Smooth muscle cell (in vitro differentiated cells): ENCODE measurements around the gene FLNC. TPM values are rescaled to one million over a fixed set of nuclear protein-coding genes. Genes with fewer than 3 reads are reported as not detected.

Source experiments
- DNase-seq: peaks from one replicate; lab custom pipeline; 2025; ENCODE audit not compliant: unreplicated experiment; lab: John Stamatoyannopoulos, UW
- H2AFZ ChIP-seq: fragments of 200-600 bp; sonication (generic); 2 replicates; pipeline ENCODE4 v1.6.0; 2016; ENCODE audit warnings: antibody characterized with exemption, low read depth, mild to moderate bottlenecking
- H3F3A ChIP-seq: fragments of 200-600 bp; sonication (generic); 2 replicates; pipeline ENCODE4 v1.6.0; 2017; ENCODE audit warnings: antibody characterized with exemption, low read depth
- H3K27ac ChIP-seq: fragments of 200-600 bp; sonication (generic); 2 replicates; pipeline ENCODE4 v1.5.1; 2016; ENCODE audit warnings: low read depth, mild to moderate bottlenecking
- H3K27me3 ChIP-seq: fragments of 200-600 bp; sonication (generic); 2 replicates; pipeline ENCODE4 v1.6.1; 2016; ENCODE audit warnings: low read depth, mild to moderate bottlenecking
- H3K36me3 ChIP-seq: fragments of 200-600 bp; sonication (generic); 2 replicates; pipeline ENCODE4 v1.5.1; 2016; ENCODE audit warnings: low read depth
- H3K4me1 ChIP-seq: fragments of 200-600 bp; sonication (generic); 2 replicates; pipeline ENCODE4 v1.5.1; 2016; ENCODE audit warnings: low read depth
- H3K4me2 ChIP-seq: fragments of 200-600 bp; sonication (generic); 2 replicates; pipeline ENCODE4 v1.6.0; 2016; ENCODE audit warnings: mild to moderate bottlenecking
- H3K4me3 ChIP-seq: fragments of 200-600 bp; sonication (generic); 2 replicates; pipeline ENCODE4 v1.5.1; 2016; ENCODE audit warnings: mild to moderate bottlenecking
- H3K79me2 ChIP-seq: fragments of 200-600 bp; sonication (generic); 2 replicates; pipeline ENCODE4 v1.6.0; 2016; ENCODE audit warnings: low read depth, mild to moderate bottlenecking
- H3K9ac ChIP-seq: fragments of 200-600 bp; sonication (generic); 2 replicates; pipeline ENCODE4 v1.6.0; 2016; ENCODE audit warnings: low read depth
- H3K9me3 ChIP-seq: fragments of 200-600 bp; sonication (generic); replicated peaks from 2 replicates; pipeline ENCODE4 v1.5.1; 2016; ENCODE audit warnings: low read depth
- H4K20me1 ChIP-seq: fragments of 200-600 bp; sonication (generic); 2 replicates; pipeline ENCODE4 v1.6.0; 2016; ENCODE audit warnings: low read depth
- WGBS: methylation state at CpG from one replicate; pipeline ENCODE4 v1.1.7; 2016; ENCODE audit warnings: low lambda C conversion rate; 5-methylcytosine and 5-hydroxymethylcytosine counted together
- polyA plus RNA-seq: library from polyadenylated mRNA; unstranded; fragments of >200 nt; fragmentation: Nextera tagmentation; extraction: Ambion mirVana; gene quantifications from 2 replicates; pipeline ENCODE4 v1.2.1, GENCODE V29; 2016
- total RNA-seq: library from RNA; depleted of rRNA; stranded (reverse); fragments of >200 nt; gene quantifications from 2 replicates; pipeline ENCODE4 v1.2.3, GENCODE V29; 2014
- TF ChIP-seq, protein P1 (sequence below): fragments of 200-600 bp; sonication (generic); IDR thresholded peaks from 2 replicates; pipeline ENCODE4 v1.5.1; 2017; ENCODE audit warnings: borderline replicate concordance, mild to moderate bottlenecking, antibody characterized with exemption; ENCODE audit not compliant: insufficient read depth, poor library complexity, severe bottlenecking

FLNC gene
- total and polyA plus RNA-seq, 2 experiments from 2014 or later = 31.7 to 34.2 TPM

DNA sequence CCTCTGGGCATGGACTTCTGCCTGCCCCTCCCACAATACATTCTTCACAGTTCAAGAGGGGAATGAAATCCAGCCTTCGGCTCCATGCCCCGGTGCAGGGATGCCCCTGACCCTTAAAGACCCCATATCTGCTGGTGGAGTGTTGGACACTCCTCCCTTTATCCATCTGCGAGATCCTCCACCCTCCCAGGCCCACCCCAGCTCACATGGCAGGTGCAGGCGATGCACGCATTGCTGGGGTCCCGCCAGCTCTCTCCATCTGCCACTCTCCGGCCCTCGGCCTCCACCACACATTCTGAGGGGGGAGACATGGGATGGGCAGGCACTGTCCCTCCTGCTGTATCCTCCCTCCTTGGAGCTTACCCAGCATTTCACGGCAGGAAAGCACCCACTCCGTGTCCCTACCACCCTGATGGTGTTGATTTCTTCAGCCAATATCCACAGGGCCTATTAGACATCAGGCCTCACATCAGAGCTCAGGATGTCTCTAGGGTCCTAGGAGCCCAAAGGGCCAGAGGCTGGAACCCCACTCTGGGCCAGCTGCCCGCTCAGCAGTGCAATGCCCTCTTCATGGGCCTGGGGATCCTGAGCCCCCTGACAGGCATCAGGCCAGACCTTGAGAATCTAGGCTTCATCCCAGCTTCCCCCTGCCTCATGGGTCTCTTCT is 50.7 kb downstream of the FLNC start:
- Histone ChIP-seq H3K36me3 (no peaks in the 10 kb centered on the region), H3K79me2 (no peaks in the 10 kb centered on the region), H3K9ac (no peak overlapping the region), H3K9me3 (no peaks in the 10 kb centered on the region), H3K4me2 (no peak overlapping the region), H4K20me1 (no peaks in the 10 kb centered on the region), H3K27me3 (no peaks in the 10 kb centered on the region), H3F3A (no peaks in the 10 kb centered on the region), H3K27ac (no peak overlapping the region), H3K4me3 (no peak overlapping the region), H2AFZ (no peak overlapping the region), H3K4me1 (no peaks in the 10 kb centered on the region)
- DNase-seq = no peak
- WGBS = 88% methylated on average over 11 of the region's 11 CpGs
- TF ChIP-seq, protein P1, sequence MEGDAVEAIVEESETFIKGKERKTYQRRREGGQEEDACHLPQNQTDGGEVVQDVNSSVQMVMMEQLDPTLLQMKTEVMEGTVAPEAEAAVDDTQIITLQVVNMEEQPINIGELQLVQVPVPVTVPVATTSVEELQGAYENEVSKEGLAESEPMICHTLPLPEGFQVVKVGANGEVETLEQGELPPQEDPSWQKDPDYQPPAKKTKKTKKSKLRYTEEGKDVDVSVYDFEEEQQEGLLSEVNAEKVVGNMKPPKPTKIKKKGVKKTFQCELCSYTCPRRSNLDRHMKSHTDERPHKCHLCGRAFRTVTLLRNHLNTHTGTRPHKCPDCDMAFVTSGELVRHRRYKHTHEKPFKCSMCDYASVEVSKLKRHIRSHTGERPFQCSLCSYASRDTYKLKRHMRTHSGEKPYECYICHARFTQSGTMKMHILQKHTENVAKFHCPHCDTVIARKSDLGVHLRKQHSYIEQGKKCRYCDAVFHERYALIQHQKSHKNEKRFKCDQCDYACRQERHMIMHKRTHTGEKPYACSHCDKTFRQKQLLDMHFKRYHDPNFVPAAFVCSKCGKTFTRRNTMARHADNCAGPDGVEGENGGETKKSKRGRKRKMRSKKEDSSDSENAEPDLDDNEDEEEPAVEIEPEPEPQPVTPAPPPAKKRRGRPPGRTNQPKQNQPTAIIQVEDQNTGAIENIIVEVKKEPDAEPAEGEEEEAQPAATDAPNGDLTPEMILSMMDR = no peak

DNA sequence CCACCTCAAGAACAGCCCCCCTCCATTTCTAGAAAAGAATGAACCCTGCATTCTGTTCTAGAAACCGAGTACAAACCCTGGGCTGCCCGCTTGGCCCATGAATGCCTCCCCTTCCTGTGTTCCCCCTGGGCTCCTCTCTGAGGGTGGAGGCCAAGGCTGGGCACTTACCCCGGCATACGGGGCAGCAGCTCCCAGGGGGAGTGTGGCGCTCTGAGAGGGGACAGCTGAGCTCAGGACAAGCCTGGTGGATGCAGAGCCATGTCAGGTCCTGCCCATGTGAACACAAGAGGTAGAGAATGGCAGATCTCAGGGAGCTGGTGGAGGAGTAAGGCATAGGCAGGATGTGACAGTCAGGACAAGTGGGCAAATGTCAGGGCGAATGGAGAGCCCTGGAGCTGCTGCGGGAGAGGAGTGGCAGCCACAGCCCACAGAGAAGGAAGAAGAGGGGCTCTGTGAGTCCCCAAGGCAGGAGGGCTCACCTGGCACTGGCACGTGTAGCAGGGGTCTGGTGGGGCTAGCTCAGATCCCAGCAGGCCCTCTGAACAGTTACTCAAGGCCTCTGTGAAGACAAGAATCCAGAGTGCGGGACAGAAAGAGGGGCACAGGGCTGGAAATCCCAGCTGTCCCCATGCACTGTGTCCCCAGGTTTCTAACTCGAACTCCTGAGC is 51.4 kb downstream of the FLNC start:
- Histone ChIP-seq H4K20me1 (no peaks in the 10 kb centered on the region), H3F3A (no peaks in the 10 kb centered on the region), H3K4me1 (no peaks in the 10 kb centered on the region), H2AFZ (no peak overlapping the region), H3K4me2 (no peak overlapping the region), H3K27ac (no peak overlapping the region), H3K4me3 (no peak overlapping the region), H3K27me3 (no peaks in the 10 kb centered on the region), H3K79me2 (no peaks in the 10 kb centered on the region), H3K9me3 (no peaks in the 10 kb centered on the region), H3K36me3 (no peaks in the 10 kb centered on the region), H3K9ac (no peak overlapping the region)
- no peak for DNase-seq
- 87% methylated on average over 10 of the region's 10 CpGs for WGBS
- TF ChIP-seq, protein P1 = no peak

DNA sequence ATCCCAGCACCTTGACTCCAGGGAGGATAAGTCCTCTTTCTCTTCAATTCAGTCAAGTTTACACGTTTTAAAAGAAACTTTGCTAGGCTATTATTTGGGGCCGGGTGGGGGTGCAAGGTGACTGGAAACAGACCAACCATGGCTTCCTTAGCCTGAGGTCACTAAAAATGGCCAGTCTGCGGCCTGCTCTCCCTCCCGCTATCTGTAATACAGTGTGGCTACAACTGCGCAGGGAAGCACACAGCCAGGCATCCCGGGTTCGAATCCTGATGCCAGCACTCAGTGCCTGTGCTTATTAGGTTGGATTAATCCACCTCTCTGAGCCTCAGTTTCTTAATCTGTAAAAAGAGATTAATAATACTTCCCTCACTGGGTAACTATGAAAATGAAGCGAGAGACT is 51.9 kb downstream of the FLNC start:
- Histone ChIP-seq H3K4me3 (no peak overlapping the region), H3K79me2 (no peaks in the 10 kb centered on the region), H3K9ac (no peak overlapping the region), H2AFZ (no peak overlapping the region), H3K27me3 (no peaks in the 10 kb centered on the region), H3K27ac (no peak overlapping the region), H3K4me2 (no peak overlapping the region), H4K20me1 (no peaks in the 10 kb centered on the region), H3K4me1 (no peaks in the 10 kb centered on the region), H3K9me3 (no peaks in the 10 kb centered on the region), H3F3A (no peaks in the 10 kb centered on the region), H3K36me3 (no peaks in the 10 kb centered on the region)
- 91% methylated on average over 8 of the region's 8 CpGs for WGBS
- no peak for DNase-seq
- TF ChIP-seq, protein P1 = no peak
